Coronary artery (tissue), 2 donors: ENCODE results near the gene METTL15.
"Not testable (repeated sequence)": the region's sequence is repeated elsewhere in the genome, so short reads cannot be mapped to it uniquely, and the experiment has no call there.

Source experiments
- DNase-seq: peaks from one replicate; pipeline ENCODE4 v3.0.0-alpha.2; 2017; ENCODE audit warnings: low spot score
- H3K27ac ChIP-seq, 2 donors: fragments of 200-600 bp; sonication (generic); one replicate each; pipeline ENCODE4 v1.5.1; 2016 to 2019
- H3K4me3 ChIP-seq: fragments of 200-600 bp; sonication (generic); 2 replicates; pipeline ENCODE4 v1.5.1; 2016; ENCODE audit warnings: mild to moderate bottlenecking, moderate library complexity
- CTCF ChIP-seq: fragments of 200-600 bp; sonication (generic); IDR thresholded peaks from one replicate; pipeline ENCODE4 v1.5.1; 2019; ENCODE audit warnings: antibody characterized with exemption

METTL15 gene

DNA sequence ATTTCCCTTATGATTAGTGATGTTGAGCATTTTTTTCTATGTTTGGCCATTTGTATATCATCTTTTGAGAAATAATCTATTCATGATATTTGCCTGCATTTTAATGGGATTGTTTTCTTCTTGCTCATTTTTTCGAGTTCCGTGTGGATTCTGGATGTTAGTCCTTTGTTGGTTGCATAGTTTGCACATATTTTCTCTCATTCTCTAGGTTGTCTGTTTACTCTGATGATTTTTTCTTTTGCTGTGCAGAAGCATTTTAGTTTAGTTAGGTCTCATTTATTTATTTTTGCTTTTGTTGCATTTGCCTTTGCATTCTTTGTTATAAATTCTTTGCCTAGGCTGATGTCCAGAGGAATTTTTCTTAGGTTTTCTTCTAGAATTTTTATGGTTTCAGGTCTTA, 87.3 kb downstream of the METTL15 start:
- Histone ChIP-seq H3K27ac (no peak overlapping the region), H3K4me3 (no peak overlapping the region)
- no peak for TF ChIP-seq CTCF
- DNase-seq: no peak

DNA sequence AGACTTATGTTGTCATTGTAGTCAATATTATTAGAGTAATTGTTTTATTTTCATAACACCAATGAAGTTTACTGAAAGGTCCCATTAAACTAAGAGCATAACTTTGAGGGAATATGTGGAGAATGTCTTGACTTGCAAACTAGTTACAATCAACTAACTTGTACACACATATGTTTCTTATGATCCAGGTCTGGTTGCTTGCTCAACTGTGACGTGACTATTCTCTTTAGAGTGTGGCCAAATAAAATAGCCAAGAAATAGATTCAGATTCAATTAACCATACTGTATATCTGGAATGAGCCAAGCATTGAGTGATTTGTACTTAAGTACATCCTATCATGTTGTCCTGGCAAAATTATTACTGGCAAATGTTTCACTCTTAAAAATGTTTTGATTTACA, 101.7 kb downstream of the METTL15 start:
- Histone ChIP-seq H3K4me3 (no peak overlapping the region), H3K27ac (no peak overlapping the region)
- no peak for TF ChIP-seq CTCF
- DNase-seq: no peak

- H3K4me3 ChIP-seq, H3K27ac ChIP-seq, DNase-seq: not testable (repeated sequence)
These were observed 113.9 kb downstream of the METTL15 start for GRCh38 chr11:28222063-28222462.

DNA sequence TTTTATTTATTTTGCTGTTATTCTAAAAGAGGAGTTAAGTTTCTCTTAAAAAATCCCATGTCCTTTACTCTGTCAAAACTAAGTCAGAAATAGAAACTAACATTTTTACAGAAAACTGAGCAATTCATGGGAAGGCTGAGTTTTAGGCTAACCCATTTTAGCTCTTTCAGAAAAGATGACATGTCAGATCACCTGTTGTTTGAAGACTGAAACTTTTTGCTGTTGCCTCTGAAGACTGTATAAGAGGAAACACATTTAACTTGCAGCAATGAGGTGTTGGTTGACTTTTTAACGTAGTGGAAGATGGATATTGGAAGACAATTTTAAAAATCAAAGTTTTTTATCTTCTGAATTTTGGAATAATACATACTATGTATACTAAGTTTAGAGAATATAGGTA, 115.4 kb downstream of the METTL15 start:
- TF ChIP-seq CTCF: no peak
- Histone ChIP-seq H3K4me3 (no peak overlapping the region), H3K27ac (no peak overlapping the region)
- no peak for DNase-seq

GRCh38 chr11:28223994-28224393, 115.8 kb downstream of the METTL15 start:
- no peak for TF ChIP-seq CTCF
- Histone ChIP-seq H3K4me3 (no peak overlapping the region), H3K27ac (no peak overlapping the region)
- no peak for DNase-seq

DNA sequence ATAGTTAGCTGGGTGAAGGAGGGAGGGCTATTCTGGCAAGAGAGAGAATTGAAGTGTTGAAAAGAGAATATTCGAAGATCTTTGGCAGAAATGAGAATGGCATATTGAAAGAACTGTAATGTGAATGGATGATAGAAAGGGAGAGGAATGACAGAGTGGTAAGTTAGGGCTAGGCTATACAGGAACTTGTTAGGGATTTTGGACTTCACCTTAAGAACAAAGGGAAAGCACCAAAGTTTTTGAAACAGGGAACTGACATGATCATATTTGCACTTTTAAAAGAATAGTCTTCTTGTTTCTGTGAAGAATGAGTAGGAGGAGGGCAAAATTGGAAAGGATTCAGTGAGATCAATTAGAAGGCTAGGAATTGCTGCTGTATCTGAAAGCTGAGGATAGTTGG, 119.3 kb downstream of the METTL15 start:
- no peak for DNase-seq
- no peak for TF ChIP-seq CTCF
- H3K27ac ChIP-seq: peak overlapping the region in 1 of 2 donors; percentile 3
- no peak overlapping the region for H3K4me3 ChIP-seq

DNA sequence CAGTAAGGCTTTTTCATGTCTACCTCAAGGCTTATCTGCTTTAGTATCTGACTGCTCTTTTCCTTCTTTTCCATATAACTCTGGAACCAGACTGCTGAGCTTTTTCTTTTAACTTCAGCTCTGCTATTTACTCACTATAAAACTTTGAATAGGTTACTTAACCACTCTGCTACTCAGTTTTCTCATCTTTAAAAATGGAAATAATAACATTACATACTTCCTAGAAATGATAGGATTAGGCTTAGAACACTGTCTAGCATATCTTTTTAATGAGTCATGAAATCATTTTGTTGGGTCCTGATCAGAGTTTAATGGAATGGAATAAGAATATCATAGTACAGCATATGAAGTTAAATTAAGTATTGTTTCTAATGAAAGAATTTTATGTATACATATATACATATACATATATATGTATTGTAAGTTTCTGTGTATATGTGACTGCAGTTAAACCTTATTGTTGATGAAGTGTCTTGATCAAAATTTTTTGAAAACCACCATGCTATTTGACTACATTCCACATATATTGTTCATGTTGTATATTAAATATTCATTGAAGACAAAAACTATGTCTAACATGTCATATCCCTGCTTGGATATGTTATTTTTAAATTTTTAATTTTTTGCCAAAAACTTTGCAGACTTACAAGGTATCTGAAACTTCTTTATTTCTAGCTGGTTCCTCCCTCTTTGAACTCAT, 120.2 kb downstream of the METTL15 start:
- no peak for DNase-seq
- no peak for TF ChIP-seq CTCF
- peak overlapping the region in 1 of 2 donors; percentile 3 for H3K27ac ChIP-seq
- no peak overlapping the region for H3K4me3 ChIP-seq
